Spleen (tissue), 11 donors: ENCODE results near the gene FAAH2. TPM values are rescaled to one million over a fixed set of nuclear protein-coding genes. Genes with fewer than 3 reads are reported as not detected.

Source experiments
- DNase-seq: peaks from one replicate; pipeline ENCODE4 v3.0.0-alpha.2; 2020
- H3K27ac ChIP-seq, 8 donors: fragments of 200-600 bp; sonication (generic) in 7 of 8; 1 replicate in 4 of 8; 2 replicates in 4 of 8; pipeline versions ENCODE4 v1.5.0 to v1.8.0; 2016 to 2021; ENCODE audit warnings: inconsistent platforms in 4 of 8, mild to moderate bottlenecking in 4 of 8, moderate library complexity in 1 of 8
- H3K27me3 ChIP-seq, 7 donors: fragments of 200-600 bp; sonication (generic) in 6 of 7; replicated peaks in 1 of 7; 1 replicate in 4 of 7; 2 replicates in 3 of 7; pipeline versions ENCODE4 v1.5.0 to v1.8.0; 2016 to 2021; ENCODE audit warnings: inconsistent platforms in 3 of 7, mild to moderate bottlenecking in 1 of 7
- H3K36me3 ChIP-seq, 6 donors: fragments of 200-600 bp; sonication (generic) in 5 of 6; 1 replicate in 4 of 6; 2 replicates in 2 of 6; pipeline versions ENCODE4 v1.5.0 to v1.8.0; 2016 to 2021; ENCODE audit warnings: inconsistent platforms in 2 of 6
- H3K4me1 ChIP-seq, 6 donors: fragments of 200-600 bp; sonication (generic) in 5 of 6; 1 replicate in 3 of 6; 2 replicates in 3 of 6; pipeline versions ENCODE4 v1.5.0 to v1.8.0; 2016 to 2021; ENCODE audit warnings: inconsistent platforms in 3 of 6
- H3K4me3 ChIP-seq, 8 donors: fragments of 200-600 bp; sonication (generic) in 7 of 8; 1 replicate in 4 of 8; 2 replicates in 4 of 8; pipeline versions ENCODE4 v1.5.0 to v1.8.0; 2016 to 2021; ENCODE audit warnings: inconsistent platforms in 4 of 8, mild to moderate bottlenecking in 4 of 8, moderate library complexity in 2 of 8
- H3K9me3 ChIP-seq, 8 donors: fragments of 200-600 bp; sonication (generic) in 7 of 8; 1 replicate in 4 of 8; 2 replicates in 4 of 8; pipeline versions ENCODE4 v1.5.0 to v1.8.0; 2016 to 2021; ENCODE audit warnings: inconsistent platforms in 4 of 8
- POLR2A ChIP-seq, 3 donors: fragments of 450-650 bp; IDR thresholded peaks; one replicate each; pipeline ENCODE4 v1.5.1; 2017; ENCODE audit warnings: antibody characterized with exemption in 3 of 3, mild to moderate bottlenecking in 1 of 3
- POLR2AphosphoS5 ChIP-seq, 3 donors: sonication (generic); formaldehyde crosslinking; IDR thresholded peaks; one replicate each; pipeline ENCODE4 v1.5.1; 2017; ENCODE audit warnings: antibody characterized with exemption in 3 of 3
- WGBS, 5 donors: extraction: QIAGEN DNeasy Blood & Tissue Kit in 3 of 5; methylation state at CpG; one replicate each; pipeline versions ENCODE4 v1.1.5 to v1.1.7; 2013 to 2018; 5-methylcytosine and 5-hydroxymethylcytosine counted together
- intact Hi-C: fragments of 100-400 bp; cut with DNase I; formaldehyde crosslinking; loops from one replicate; pipeline ENCODE4 v1.15.0; 2023; ENCODE audit warnings: low total_unique reads
- polyA plus RNA-seq, 3 donors: library from polyadenylated mRNA; stranded (reverse); fragments of 200-250 nt; gene quantifications; one replicate each; pipeline ENCODE4 v1.2.1, GENCODE V29; 2013
- total RNA-seq, 7 donors: library from RNA; depleted of rRNA in 3 of 7; stranded (reverse); fragments of >200 nt in 3 of 7; fragmentation: NEBNext Ultra II Directional in 4 of 7; extraction: Animal tissue kit (Norgen Biotek cat#: 25700) in 4 of 7; gene quantifications; one replicate each; pipeline versions ENCODE4 v1.1.0 to v1.2.1, GENCODE V29; 2016 to 2021
- TF ChIP-seq, protein P1 (sequence below), 11 experiments: fragments of 200-600 bp in 7 of 11; fragments of 450-650 bp in 4 of 11; sonication (generic) in 4 of 11; IDR thresholded peaks in 8 of 11; conservative IDR thresholded peaks in 3 of 11; 1 replicate in 7 of 11; 2 replicates in 4 of 11; pipeline versions ENCODE4 v1.4.0 to v1.8.0; 2016 to 2021; ENCODE audit warnings: antibody characterized with exemption in 11 of 11, inconsistent platforms in 4 of 11, mild to moderate bottlenecking in 1 of 11
- donor health status: healthy with polysubstance abuse.
- donor health status: DM: no; HTN: no; CAD: no; lungs with moderate emphysema.
- donor health status: DM: no; HTN: no; CAD: no.
- donor health status: Bipolar disorder and iron deficiency.
- donor health status: healthy.
- donor health status: DM: no; HTN: no; CAD: no.
- donor health status: DM: yes; HTN: yes; CAD: no.

Gene FAAH2
- total and polyA plus RNA-seq, 10 donors = 1.2 to 5.8 (median 3.1) TPM

GRCh38 chrX:57453901-57454300 is 167.4 kb downstream of the FAAH2 start:
- no peak for DNase-seq

GRCh38 chrX:57481514-57481913 is 195.0 kb downstream of the FAAH2 start:
- no peak overlapping the region for H3K27ac ChIP-seq
- intact Hi-C loops = no loop called here
- DNase-seq = no peak
- H3K36me3 ChIP-seq = no peaks in the 10 kb centered on the region
- TF ChIP-seq POLR2AphosphoS5 (IDR thresholded peaks at IDR 0.05) = no peak
- no peak for TF ChIP-seq POLR2A (IDR thresholded peaks at IDR 0.05)
- TF ChIP-seq, protein P1, sequence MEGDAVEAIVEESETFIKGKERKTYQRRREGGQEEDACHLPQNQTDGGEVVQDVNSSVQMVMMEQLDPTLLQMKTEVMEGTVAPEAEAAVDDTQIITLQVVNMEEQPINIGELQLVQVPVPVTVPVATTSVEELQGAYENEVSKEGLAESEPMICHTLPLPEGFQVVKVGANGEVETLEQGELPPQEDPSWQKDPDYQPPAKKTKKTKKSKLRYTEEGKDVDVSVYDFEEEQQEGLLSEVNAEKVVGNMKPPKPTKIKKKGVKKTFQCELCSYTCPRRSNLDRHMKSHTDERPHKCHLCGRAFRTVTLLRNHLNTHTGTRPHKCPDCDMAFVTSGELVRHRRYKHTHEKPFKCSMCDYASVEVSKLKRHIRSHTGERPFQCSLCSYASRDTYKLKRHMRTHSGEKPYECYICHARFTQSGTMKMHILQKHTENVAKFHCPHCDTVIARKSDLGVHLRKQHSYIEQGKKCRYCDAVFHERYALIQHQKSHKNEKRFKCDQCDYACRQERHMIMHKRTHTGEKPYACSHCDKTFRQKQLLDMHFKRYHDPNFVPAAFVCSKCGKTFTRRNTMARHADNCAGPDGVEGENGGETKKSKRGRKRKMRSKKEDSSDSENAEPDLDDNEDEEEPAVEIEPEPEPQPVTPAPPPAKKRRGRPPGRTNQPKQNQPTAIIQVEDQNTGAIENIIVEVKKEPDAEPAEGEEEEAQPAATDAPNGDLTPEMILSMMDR (IDR thresholded peaks at IDR 0.05 in 8 of 11, conservative IDR thresholded peaks at IDR 0.05 in 3 of 11) = no peak
- H3K4me3 ChIP-seq = no peak overlapping the region
- 76 to 89% (median 77%) methylated on average over 4 to 6 of the region's 6 CpGs for WGBS, 5 donors
- peaks cover 0 to 29% (median 7%) of the 10 kb centered on the region in 8 donors for H3K9me3 ChIP-seq
- no peaks in the 10 kb centered on the region for H3K4me1 ChIP-seq
- H3K27me3 ChIP-seq = no peaks in the 10 kb centered on the region

More at GRCh38 chrX:57453901-57454300, 167.4 kb downstream of the FAAH2 start:
- Histone ChIP-seq H3K27ac (no peak overlapping the region), H3K4me3 (no peak overlapping the region), H3K27me3 (peaks cover 0 to 14% (median 0%) of the 10 kb centered on the region in 7 donors), H3K4me1 (no peaks in the 10 kb centered on the region), H3K9me3 (peaks cover 0 to 3% (median 0%) of the 10 kb centered on the region in 8 donors), H3K36me3 (no peaks in the 10 kb centered on the region)
- intact Hi-C loops = no loop called here
- TF ChIP-seq, protein P1 (IDR thresholded peaks at IDR 0.05 in 8 of 11, conservative IDR thresholded peaks at IDR 0.05 in 3 of 11) = peak in 4 of 11 experiments; percentile 21 to 39 (median 30)
- TF ChIP-seq POLR2AphosphoS5 (IDR thresholded peaks at IDR 0.05) = no peak
- TF ChIP-seq POLR2A (IDR thresholded peaks at IDR 0.05) = no peak
- 25 to 50% (median 44%) methylated on average over 1 to 4 of the region's 4 CpGs for WGBS, 5 donors

DNA sequence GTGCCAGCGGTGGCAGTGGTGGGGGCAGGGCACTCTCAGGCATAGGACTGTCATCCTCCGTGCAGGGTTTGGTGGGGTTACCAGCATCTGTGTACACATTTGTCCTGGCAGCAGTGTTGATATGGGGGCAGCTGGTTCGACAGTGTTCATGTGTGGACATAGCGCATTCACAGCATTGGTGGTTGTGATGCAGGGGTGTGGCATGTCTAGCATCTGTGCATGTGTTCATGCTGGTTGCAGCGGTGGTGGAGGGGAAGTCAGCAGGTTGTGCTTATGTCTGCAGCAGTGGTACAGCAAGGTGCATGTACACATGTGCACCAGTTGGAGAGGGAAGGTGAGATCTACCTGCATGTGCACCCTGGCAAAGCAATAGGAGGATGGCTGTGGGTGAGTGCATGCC is 230.0 kb downstream of the FAAH2 start:
- WGBS, 5 donors = 73 to 100% (median 86%) methylated on average over 1 to 5 of the region's 5 CpGs
- Histone ChIP-seq H3K36me3 (no peaks in the 10 kb centered on the region), H3K27ac (no peak overlapping the region), H3K9me3 (peaks cover 0 to 6% (median 0%) of the 10 kb centered on the region in 8 donors), H3K4me3 (no peak overlapping the region), H3K27me3 (peaks cover 0 to 5% (median 0%) of the 10 kb centered on the region in 7 donors), H3K4me1 (no peaks in the 10 kb centered on the region)
- no peak for DNase-seq
- intact Hi-C loops = no loop called here
- TF ChIP-seq POLR2A (IDR thresholded peaks at IDR 0.05) = no peak
- no peak for TF ChIP-seq POLR2AphosphoS5 (IDR thresholded peaks at IDR 0.05)
- TF ChIP-seq, protein P1 (IDR thresholded peaks at IDR 0.05 in 8 of 11, conservative IDR thresholded peaks at IDR 0.05 in 3 of 11) = no peak

- Histone ChIP-seq H3K27me3 (peaks cover 0 to 5% (median 0%) of the 10 kb centered on the region in 7 donors), H3K4me3 (no peak overlapping the region), H3K27ac (no peak overlapping the region), H3K36me3 (no peaks in the 10 kb centered on the region), H3K4me1 (no peaks in the 10 kb centered on the region), H3K9me3 (peaks cover 0 to 13% (median 0%) of the 10 kb centered on the region in 8 donors)
- WGBS, 5 donors = 82 to 100% (median 92%) methylated on average over 2 of the region's 2 CpGs
- TF ChIP-seq, protein P1 (IDR thresholded peaks at IDR 0.05 in 8 of 11, conservative IDR thresholded peaks at IDR 0.05 in 3 of 11) = no peak
- TF ChIP-seq POLR2AphosphoS5 (IDR thresholded peaks at IDR 0.05) (no peak), POLR2A (IDR thresholded peaks at IDR 0.05) (no peak)
- intact Hi-C loops = no loop called here
- no peak for DNase-seq
These were observed 233.1 kb downstream of the FAAH2 start for GRCh38 chrX:57519578-57520118.
